ENCODE data around the gene HAVCR2.

The HAVCR2 gene

GRCh38 chr5:157108976-157109375 is at the start of gene HAVCR2:
HAVCR2 (minus strand) TSS chr5:157109044; CDS start chr5:157108983, 61 bp downstream.
- DNase-seq, result peak; percentile 63

GRCh38 chr5:157157293-157157891 is 48.5 kb upstream of the HAVCR2 start:
- no peak for DNase-seq
- ATAC-seq, result no peak

More at GRCh38 chr5:157108976-157109375, at the start of gene HAVCR2:
- ATAC-seq, result peak; percentile 82

DNA sequence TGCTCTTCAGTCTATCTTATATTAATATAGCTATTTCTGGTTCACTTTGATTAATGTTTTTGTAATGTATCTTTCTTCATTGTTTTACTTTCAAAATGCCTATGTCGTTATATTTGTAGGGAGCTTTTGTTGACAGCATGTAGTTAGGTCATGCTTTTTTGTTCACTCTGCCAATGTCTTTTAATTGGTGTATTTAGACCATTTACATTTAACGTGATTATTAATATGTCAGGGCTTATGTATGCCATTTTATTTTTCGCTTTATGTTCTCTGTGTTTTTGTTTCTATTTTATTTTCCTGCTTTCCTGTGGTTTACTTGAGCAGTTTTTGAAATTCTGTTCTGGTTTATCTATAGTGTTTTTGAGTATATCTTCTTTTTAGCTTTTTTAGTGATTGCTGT is 46.5 kb upstream of the HAVCR2 start:
- DNase-seq (no peak), ATAC-seq (no peak)

- ATAC-seq (no peak), DNase-seq (no peak)
Measured at GRCh38 chr5:157150995-157151394, 42.2 kb upstream of the HAVCR2 start.

- ATAC-seq, result peak; percentile 27
- DNase-seq, result peak; percentile 87
Measured at GRCh38 chr5:157148734-157149615, 40.1 kb upstream of the HAVCR2 start.

DNA sequence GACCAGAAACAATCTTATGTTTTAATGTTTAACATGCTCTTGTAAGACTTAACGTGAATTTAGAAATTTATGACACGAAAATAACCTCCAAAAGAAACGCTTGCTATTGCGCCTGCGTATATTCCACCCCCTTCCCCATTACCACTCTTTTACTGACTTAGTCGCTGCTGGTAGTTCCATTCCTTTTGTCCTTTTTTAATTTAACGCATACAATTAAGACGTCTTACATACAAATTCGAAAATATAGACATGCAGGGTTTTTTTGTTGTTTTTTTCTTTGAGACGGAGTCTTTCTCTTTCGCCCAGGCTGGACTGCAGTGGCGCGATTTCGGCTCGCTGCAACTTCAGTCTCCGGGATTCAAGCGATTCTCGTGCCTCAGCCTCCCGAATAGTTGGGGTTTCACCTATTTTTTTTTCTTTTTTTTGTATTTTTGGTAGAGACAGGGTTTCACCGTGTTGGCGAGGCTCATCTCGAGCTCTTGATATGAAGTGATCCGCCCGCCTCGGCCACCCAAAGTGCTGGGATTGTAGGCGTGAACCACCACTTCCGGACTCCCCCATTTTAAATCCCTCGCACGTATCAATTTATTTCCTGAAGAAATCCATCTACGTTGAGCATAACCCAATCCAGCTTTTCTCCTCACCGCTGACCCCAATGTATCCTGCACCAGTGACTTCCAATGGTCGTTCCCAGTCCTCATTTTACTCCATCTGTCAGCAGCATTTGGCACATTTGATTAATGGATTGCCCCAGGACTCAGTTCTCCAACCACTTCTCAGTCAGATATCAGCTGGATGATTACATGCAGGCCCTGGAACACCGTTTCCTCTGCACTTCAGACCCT is 34.5 kb upstream of the HAVCR2 start:
- DNase-seq (peak; percentile 65), ATAC-seq (peak; percentile 33)

DNA sequence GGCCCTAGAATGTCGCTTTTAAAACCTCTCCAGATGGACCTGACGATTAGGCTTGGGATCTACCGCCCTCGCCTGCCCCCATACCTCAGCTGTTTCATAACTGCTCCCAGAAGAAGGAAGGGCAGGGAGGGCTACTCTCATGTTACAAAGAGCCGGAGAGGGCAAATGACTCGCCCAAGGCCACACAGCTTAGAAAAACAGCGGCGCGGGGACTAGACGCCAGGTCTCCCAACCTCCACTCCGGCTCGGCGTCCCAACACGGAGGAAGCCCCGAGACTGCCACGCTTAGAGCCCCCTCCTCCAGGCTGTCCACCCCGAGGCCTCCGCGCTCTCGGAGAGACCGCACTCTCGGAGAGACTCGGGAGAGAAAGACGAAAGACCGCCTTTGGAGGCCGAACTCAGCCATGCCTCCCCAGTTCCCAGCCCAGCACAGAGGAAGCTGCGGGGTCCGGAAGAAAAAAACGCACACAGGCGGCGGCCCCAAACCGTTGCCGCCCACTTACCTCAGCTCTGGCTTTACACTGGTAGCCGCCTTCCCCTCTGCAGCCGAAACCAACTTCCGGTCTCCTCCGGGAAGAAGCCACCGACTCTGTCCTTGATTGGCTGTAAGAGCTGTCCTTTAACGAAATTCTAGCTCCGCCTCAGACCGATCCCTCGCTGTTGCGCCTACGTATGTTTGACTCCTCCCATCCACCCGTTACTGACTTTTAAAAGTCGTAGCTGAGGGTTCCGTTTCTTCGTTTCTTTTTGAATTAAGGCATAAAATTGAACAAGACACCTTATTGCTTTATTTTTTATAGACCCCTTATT is 33.7 kb upstream of the HAVCR2 start, which contains the start of gene MED7:
Gene MED7 (minus strand): TSS at position 549 of the 810 bp plus-strand sequence. CDS start 3,434 bp downstream, outside the sequence.
- DNase-seq (peak; percentile 89), ATAC-seq (peak; percentile 100)

- ATAC-seq (no peak), DNase-seq (no peak)
Measured at GRCh38 chr5:157137691-157138090, 28.8 kb upstream of the HAVCR2 start.

GRCh38 chr5:157132281-157132612 is 23.4 kb upstream of the HAVCR2 start:
- ATAC-seq (no peak), DNase-seq (no peak)

DNA sequence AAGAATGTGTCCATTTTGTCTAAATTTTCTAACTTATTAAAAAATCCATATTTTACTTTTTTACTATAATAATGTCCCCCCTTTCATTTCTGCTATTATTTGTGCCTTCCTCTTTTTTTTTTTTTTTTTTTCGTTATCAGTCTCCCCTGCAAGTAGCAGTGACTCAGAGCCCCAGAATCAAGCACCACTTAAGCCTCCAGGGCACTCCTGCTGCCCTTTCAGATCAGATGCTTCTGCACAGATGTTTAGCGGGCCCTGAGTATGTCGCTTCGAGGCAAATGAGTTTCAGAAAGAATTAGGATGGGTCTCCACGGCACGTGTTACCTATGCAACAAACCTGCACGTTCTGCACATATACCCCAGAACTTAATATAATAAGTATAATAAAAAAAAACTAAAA is 22.1 kb upstream of the HAVCR2 start:
- DNase-seq, result no peak
- ATAC-seq, result no peak

GRCh38 chr5:157121709-157122108 is 12.9 kb upstream of the HAVCR2 start:
- ATAC-seq (no peak), DNase-seq (no peak)

GRCh38 chr5:157120102-157120501 is 11.3 kb upstream of the HAVCR2 start:
- DNase-seq, result no peak
- ATAC-seq, result no peak

DNA sequence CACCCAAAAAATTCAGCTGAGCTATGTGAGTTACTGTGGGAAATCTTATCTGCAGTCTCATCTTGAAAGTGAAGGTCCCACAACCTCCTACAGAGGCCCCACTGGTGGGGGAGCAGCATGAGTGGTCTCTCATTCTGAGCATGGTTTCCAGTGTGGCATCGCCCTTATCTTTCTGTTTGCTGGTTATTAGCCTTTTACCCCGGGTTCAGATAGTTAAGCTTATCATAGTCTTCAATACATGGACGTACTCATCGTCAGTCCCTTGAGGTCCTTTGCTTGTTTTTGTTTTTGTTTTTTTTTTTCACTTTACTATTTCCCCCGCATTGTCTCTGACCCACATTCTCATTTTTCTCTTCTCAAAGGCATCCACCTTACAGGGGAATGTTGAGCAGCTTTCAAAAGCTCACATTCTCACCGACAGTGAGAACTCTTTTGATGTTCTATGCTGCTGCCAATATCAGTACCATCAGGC is 7.7 kb upstream of the HAVCR2 start:
- peak; percentile 56 for DNase-seq
- peak; percentile 84 for ATAC-seq

DNA sequence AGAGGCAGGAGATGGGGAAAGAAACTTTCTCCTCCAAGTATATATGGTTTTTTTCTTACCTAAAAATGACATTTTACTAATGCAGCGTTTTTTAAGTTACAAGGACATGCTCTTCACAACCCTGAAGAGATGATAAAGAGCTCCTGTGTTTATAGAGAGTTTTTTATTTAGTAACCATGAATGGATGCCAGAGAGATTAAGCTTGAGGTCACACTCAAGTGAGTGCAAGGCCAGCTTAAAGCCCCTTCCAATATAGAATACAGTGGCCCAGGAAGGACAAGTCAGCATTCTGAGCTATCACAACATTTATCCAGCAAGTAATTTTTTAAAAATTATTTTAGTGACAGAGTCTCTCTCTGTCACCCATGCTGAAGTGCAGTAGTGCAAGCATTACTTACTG is 6.7 kb upstream of the HAVCR2 start:
- no peak for DNase-seq

GRCh38 chr5:157115012-157115411 is 6.2 kb upstream of the HAVCR2 start:
- ATAC-seq (peak; percentile 67), DNase-seq (no peak)

More for the DNA sequence above, 6.7 kb upstream of the HAVCR2 start:
- no peak for ATAC-seq

DNA sequence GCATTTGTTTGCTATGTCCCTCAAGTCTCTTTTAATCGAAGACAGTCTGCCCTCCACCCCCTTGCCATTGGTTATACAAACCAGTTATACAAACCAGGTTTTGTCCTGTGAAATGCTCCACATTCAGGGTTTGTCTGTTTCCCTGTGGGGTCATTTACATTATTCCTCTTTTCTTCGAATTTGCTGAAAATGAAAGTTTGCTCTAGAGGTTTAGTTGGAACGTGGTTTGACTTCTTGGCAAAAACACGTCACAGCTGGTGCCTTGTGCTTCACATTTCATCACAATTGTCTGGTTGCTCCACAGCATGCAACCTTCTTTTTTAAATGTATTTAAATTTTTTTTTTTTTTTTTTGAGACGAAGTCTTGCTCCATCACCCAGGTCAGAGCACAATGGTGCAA is 4.2 kb upstream of the HAVCR2 start:
- DNase-seq, result no peak
- ATAC-seq, result no peak

GRCh38 chr5:157109744-157110143 is 900 bp upstream of the HAVCR2 start:
- peak; percentile 55 for DNase-seq

DNA sequence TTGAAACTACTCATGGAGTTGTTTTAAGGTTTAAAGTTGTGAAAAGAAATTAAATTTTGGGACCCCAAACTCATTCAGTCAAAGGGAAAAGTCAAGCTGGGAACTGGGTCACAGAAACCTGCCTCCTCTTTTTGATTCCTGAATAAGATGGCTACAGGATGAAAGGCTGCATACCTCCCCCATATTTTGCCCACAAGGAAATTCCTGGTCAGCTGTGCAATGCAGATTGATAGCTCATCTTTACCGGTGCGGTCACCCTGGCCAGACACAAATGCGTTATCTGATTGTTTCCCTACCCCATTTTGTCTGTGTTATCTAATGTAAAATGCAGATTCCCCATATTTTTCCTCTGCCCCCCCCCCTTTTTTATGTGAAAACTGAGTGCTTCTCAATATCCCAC is 1.3 kb downstream of the HAVCR2 start:
- DNase-seq (no peak), ATAC-seq (no peak)

More at GRCh38 chr5:157109744-157110143, 900 bp upstream of the HAVCR2 start:
- peak; percentile 70 for ATAC-seq

DNA sequence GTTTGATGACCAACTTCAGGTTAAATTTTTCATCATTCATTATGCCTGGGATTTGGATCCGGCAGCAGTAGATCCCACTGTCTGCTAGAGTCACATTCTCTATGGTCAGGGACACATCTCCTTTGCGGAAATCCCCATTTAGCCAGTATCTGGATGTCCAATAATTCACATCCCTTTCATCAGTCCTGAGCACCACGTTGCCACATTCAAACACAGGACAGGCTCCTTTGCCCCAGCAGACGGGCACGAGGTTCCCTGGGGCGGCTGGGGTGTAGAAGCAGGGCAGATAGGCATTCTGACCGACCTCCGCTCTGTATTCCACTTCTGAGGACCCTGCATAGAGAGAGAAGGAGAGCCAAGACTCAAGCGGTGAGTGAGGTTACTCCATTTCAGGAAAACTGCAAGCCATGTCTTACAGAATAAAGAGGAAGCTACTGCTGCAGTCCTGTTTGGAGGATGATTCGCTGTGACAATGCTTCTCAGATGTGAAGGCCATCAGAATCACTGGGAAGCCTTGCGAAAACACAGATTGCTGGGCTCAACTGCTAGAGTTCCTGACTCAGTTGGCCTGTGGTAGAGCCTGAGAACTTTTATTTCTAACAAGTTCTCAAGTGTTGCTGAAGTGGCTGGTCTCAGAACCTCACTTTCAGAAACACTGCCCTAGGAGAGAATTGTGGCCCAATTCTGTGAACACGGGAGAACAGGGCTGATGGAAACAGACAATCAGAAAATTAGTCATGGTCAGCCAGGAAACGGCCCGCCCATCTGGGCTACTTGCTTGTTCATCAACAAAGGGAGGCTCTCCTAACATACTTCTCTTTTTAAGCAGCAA is 2.0 kb downstream of the HAVCR2 start:
- DNase-seq (peak; percentile 57), ATAC-seq (peak; percentile 52)

DNA sequence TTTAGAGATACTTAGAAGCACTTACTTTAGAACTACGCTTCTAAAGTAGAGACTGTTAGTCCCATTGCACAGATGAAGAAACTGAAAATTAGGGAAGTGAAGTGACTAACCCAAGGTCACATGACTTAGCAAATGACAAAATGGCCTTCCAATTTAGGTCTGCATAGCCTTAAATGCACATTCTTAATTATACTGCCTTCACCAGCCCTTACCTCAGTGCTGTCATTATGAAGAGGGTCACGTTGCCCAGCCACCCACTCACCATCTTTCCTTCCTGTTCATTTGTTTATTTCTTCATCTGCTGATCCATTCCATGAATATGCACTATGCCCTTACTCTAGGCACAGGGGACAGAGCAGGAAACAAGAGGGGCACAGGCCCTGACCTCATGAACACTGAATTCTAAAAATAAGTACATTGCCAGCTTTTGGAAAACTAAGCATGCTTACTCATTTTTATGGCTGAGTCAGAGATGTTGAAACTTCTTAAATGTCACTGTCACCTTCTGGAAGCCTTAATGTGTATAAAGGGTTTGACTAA is 8.6 kb downstream of the HAVCR2 start:
- ATAC-seq (peak; percentile 96), DNase-seq (peak; percentile 55)

All from stimulated activated naive CD8-positive, alpha-beta T cell treated with anti-CD3 and anti-CD28 coated beads, Interleukin-15, Interleukin-2, amounts not matched to agents 100 U/mL and 50 U/mL, for 24 hours (primary cell).